Activated T-cell treated with anti-CD3 and anti-CD28 coated beads, Interleukin-2, amount 50 U/mL, for 4 hours (primary cell): ENCODE results near the gene CR2. TPM values are rescaled to one million over a fixed set of nuclear protein-coding genes. Genes with fewer than 3 reads are reported as not detected.
"Not testable (repeated sequence)": the region's sequence is repeated elsewhere in the genome, so short reads cannot be mapped to it uniquely, and the experiment has no call there.

Experiments used
- ATAC-seq, 2 donors: fragments of 200-7000 bp; cut with Tn5 transposase; one replicate each; pipeline ENCODE4 v1.10.0; 2021
- DNase-seq: peaks from one replicate; pipeline ENCODE4 v3.0.0-alpha.2; 2020
- H3K27me3 Mint-ChIP-seq: one replicate; pipeline ENCODE4 v1.8.0; 2021; ENCODE audit warnings: low read depth, mixed read lengths
- H3K36me3 Mint-ChIP-seq: one replicate; pipeline ENCODE4 v1.8.0; 2022; ENCODE audit warnings: mixed read lengths; ENCODE audit not compliant: insufficient read depth
- H3K4me1 Mint-ChIP-seq: one replicate; pipeline ENCODE4 v1.8.0; 2021; ENCODE audit warnings: low read depth, mixed read lengths
- H3K4me3 Mint-ChIP-seq: one replicate; pipeline ENCODE4 v1.8.0; 2021; ENCODE audit warnings: mild to moderate bottlenecking, moderate library complexity, mixed read lengths
- H3K9me3 Mint-ChIP-seq: one replicate; pipeline ENCODE4 v1.8.0; 2021; ENCODE audit warnings: mixed read lengths
- total RNA-seq, 3 donors: library from RNA; stranded (reverse); gene quantifications; one replicate each; pipeline ENCODE4 v1.2.1, GENCODE V29; 2021

The CR2 gene
- total RNA-seq, 3 donors from 2014 or later: 0.43 to 1.1 (median 1.1) TPM

DNA sequence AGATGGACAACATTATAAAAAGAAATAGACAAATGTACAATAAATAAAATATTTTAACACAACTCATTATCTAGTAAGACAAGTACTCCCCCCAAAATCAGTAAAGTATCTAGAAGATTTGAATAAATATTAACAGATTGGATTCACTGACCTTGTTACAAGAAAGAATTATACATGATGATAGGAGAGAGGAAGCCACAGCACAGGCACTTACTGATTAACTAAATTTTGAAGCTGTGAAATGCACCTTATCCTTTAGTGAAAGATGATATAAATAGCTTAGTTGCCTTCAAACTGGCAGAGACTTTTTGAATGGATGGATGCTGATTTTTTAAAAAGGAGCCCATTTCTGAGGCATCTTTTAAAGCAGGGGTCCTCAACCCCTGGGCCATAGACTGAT is 50.3 kb downstream of the CR2 start:
- H3K4me1 Mint-ChIP-seq: peaks cover 4% of the 10 kb centered on the region
- peaks cover 18% of the 10 kb centered on the region for H3K27me3 Mint-ChIP-seq
- H3K9me3 Mint-ChIP-seq: no peaks in the 10 kb centered on the region
- H3K36me3 Mint-ChIP-seq: peaks cover 3% of the 10 kb centered on the region
- DNase-seq (no peak), ATAC-seq (no peak)
- H3K4me3 Mint-ChIP-seq: no peak overlapping the region

GRCh38 chr1:207510444-207510843 is 56.3 kb downstream of the CR2 start:
- H3K4me3 Mint-ChIP-seq: no peak overlapping the region
- H3K36me3 Mint-ChIP-seq: peaks cover 3% of the 10 kb centered on the region
- ATAC-seq: no peak
- H3K9me3 Mint-ChIP-seq: no peaks in the 10 kb centered on the region
- DNase-seq: no peak
- H3K27me3 Mint-ChIP-seq: peaks cover 12% of the 10 kb centered on the region
- no peaks in the 10 kb centered on the region for H3K4me1 Mint-ChIP-seq

- no peak overlapping the region for H3K4me3 Mint-ChIP-seq
- ATAC-seq: no peak
Observed at GRCh38 chr1:207514890-207515289, 60.8 kb downstream of the CR2 start.

GRCh38 chr1:207516729-207517128 is 62.6 kb downstream of the CR2 start:
- Mint-ChIP-seq H3K27me3 (peaks cover under 1% of the 10 kb centered on the region), H3K9me3 (no peaks in the 10 kb centered on the region), H3K4me3 (no peak overlapping the region), H3K36me3 (peaks cover 2% of the 10 kb centered on the region), H3K4me1 (no peaks in the 10 kb centered on the region)
- ATAC-seq: no peak
- no peak for DNase-seq

More at GRCh38 chr1:207514890-207515289, 60.8 kb downstream of the CR2 start:
- no peaks in the 10 kb centered on the region for H3K4me1 Mint-ChIP-seq
- no peak for DNase-seq
- H3K36me3 Mint-ChIP-seq: peaks cover 2% of the 10 kb centered on the region
- no peaks in the 10 kb centered on the region for H3K27me3 Mint-ChIP-seq
- H3K9me3 Mint-ChIP-seq: no peaks in the 10 kb centered on the region

- ATAC-seq (no peak), DNase-seq (no peak)
- H3K36me3 Mint-ChIP-seq: peaks cover 2% of the 10 kb centered on the region
- H3K4me1 Mint-ChIP-seq: no peaks in the 10 kb centered on the region
- no peak overlapping the region for H3K4me3 Mint-ChIP-seq
- peaks cover 4% of the 10 kb centered on the region for H3K27me3 Mint-ChIP-seq
- no peaks in the 10 kb centered on the region for H3K9me3 Mint-ChIP-seq
Observed at GRCh38 chr1:207518608-207519236, 64.6 kb downstream of the CR2 start.

GRCh38 chr1:207519505-207520399 is 65.6 kb downstream of the CR2 start:
- H3K9me3 Mint-ChIP-seq: no peaks in the 10 kb centered on the region
- H3K36me3 Mint-ChIP-seq: peaks cover 2% of the 10 kb centered on the region
- no peak overlapping the region for H3K4me3 Mint-ChIP-seq
- ATAC-seq (no peak), DNase-seq (no peak)
- no peaks in the 10 kb centered on the region for H3K4me1 Mint-ChIP-seq
- H3K27me3 Mint-ChIP-seq: peaks cover 4% of the 10 kb centered on the region

GRCh38 chr1:207520400-207521345 is 66.5 kb downstream of the CR2 start:
- not testable (repeated sequence) for ATAC-seq, H3K36me3 Mint-ChIP-seq, H3K4me3 Mint-ChIP-seq, H3K4me1 Mint-ChIP-seq, DNase-seq, H3K9me3 Mint-ChIP-seq, H3K27me3 Mint-ChIP-seq

- H3K36me3 Mint-ChIP-seq, ATAC-seq, H3K9me3 Mint-ChIP-seq, DNase-seq, H3K4me3 Mint-ChIP-seq, H3K27me3 Mint-ChIP-seq, H3K4me1 Mint-ChIP-seq: not testable (repeated sequence)
Observed at GRCh38 chr1:207525239-207525638, 71.1 kb downstream of the CR2 start.

GRCh38 chr1:207528401-207528800 is 74.3 kb downstream of the CR2 start:
- not testable (repeated sequence) for H3K27me3 Mint-ChIP-seq, H3K9me3 Mint-ChIP-seq, H3K4me1 Mint-ChIP-seq, ATAC-seq, DNase-seq, H3K4me3 Mint-ChIP-seq, H3K36me3 Mint-ChIP-seq

GRCh38 chr1:207536263-207536662 is 82.1 kb downstream of the CR2 start:
- not testable (repeated sequence) for H3K4me3 Mint-ChIP-seq, H3K27me3 Mint-ChIP-seq, DNase-seq, H3K36me3 Mint-ChIP-seq, H3K9me3 Mint-ChIP-seq, H3K4me1 Mint-ChIP-seq
- peak in 1 of 2 donors; percentile 48 for ATAC-seq

Other genes with a start within 250 kb of the CR2 start
- gene CD55, start 132.7 kb upstream of the CR2 start, total RNA-seq: 100 to 1,000 TPM; 103 to 119 (median 103) TPM
- gene CR1, start 41.8 kb downstream of the CR2 start, total RNA-seq: under 1 TPM in 2 of 3 donors, not detected in 1; 0.05 to 0.11 TPM
- not detected for gene CR1L, start 190.8 kb downstream of the CR2 start, total RNA-seq